ENCODE data around the gene MFAP4.
A peak's percentile ranks its signal among the peaks of the same experiment; 100 is the strongest.

Gene MFAP4

GRCh38 chr17:19346351-19347255, 40.4 kb downstream of the MFAP4 start:
- DNase-seq = no peak

- DNase-seq = no peak
Observed at GRCh38 chr17:19345486-19346350, 41.3 kb downstream of the MFAP4 start.

- no peak for DNase-seq
Observed at GRCh38 chr17:19345067-19345460, 41.9 kb downstream of the MFAP4 start.

GRCh38 chr17:19344311-19345066, 42.5 kb downstream of the MFAP4 start:
- no peak for DNase-seq

GRCh38 chr17:19343671-19344151, 43.3 kb downstream of the MFAP4 start:
- DNase-seq = no peak

- DNase-seq = no peak
Observed at GRCh38 chr17:19343256-19343630, 43.7 kb downstream of the MFAP4 start.

DNA sequence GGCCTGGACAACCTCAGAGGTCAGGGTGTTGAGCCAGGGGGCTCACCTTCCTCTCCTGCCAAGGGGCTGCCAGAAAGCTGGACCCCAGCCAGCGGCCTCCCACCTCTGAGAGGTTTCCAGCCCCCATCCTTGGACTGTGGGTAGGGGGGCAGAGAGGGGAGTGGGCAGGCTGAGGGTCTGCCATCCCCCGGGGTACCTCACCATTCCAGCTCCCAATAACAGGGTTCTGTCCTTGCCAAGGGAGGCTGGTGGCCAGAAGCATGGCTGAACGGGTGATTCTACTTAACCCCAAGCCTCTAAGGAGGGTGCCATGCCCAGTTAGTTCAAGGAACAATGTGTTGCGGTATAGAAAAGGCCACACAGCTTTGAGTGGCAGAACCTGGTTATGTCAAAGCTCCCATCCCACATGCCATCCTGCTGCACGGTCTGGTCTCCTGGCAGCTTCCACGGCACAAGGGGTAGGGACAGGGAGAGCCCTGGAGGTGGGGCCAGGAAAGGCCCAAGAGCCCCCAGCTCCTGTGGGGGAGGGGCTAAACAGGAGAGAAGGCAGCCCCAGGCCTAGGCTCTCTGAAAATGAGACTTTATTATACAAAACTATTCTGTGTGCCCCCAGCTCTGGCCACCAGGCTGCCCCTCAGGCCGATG, 44.3 kb downstream of the MFAP4 start:
- DNase-seq = no peak

DNA sequence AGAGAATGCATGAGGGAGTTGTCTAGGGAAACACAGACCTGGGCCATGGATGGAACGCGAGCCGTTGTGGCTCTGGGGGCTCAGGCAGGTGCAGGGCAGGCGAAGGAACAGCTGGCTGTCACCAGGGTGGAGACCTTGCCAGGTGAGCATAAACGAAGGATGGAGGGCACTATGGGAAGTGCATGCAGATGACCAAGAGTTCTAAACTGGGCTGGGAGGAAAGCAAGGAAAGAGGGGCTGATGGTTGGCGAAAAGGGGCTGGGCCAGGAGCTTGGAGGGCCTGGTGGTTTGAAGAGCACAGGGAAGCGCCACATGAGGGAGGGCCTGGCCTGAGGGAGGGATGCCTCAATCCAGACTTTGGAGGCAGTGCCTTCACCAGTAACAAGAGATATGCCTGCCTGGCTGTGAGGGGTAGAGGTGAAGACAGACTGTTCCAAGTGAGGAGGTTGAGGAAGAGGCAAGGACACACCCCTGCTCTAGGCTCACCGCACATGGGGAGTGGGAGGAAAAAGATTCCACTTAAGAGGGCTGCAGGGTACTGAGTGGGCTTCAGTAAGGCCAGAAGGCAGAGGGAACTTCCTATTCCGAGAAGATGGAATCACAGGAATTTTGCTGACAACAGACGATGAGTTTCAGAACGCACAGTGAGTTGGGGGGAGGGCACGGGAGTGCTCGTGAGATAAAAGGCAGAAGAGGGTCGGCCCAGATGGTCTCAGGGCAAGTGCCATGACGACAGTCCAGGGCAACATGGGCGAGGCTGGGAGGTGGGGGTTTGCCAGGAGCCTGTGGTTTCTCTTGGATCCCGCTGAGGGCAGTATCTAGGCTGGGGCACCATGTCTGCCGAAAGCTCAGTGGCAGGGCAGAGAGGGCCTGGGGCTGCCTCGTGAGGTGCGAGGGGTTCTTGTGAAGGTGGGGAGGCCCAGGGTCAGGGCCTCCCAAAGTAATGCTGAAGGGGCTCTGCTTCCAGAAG, 45.1 kb downstream of the MFAP4 start:
- no peak for DNase-seq

GRCh38 chr17:19341211-19341631, 45.8 kb downstream of the MFAP4 start:
- no peak for DNase-seq

- DNase-seq = no peak
Observed at GRCh38 chr17:19339341-19339815, 47.6 kb downstream of the MFAP4 start.

DNA sequence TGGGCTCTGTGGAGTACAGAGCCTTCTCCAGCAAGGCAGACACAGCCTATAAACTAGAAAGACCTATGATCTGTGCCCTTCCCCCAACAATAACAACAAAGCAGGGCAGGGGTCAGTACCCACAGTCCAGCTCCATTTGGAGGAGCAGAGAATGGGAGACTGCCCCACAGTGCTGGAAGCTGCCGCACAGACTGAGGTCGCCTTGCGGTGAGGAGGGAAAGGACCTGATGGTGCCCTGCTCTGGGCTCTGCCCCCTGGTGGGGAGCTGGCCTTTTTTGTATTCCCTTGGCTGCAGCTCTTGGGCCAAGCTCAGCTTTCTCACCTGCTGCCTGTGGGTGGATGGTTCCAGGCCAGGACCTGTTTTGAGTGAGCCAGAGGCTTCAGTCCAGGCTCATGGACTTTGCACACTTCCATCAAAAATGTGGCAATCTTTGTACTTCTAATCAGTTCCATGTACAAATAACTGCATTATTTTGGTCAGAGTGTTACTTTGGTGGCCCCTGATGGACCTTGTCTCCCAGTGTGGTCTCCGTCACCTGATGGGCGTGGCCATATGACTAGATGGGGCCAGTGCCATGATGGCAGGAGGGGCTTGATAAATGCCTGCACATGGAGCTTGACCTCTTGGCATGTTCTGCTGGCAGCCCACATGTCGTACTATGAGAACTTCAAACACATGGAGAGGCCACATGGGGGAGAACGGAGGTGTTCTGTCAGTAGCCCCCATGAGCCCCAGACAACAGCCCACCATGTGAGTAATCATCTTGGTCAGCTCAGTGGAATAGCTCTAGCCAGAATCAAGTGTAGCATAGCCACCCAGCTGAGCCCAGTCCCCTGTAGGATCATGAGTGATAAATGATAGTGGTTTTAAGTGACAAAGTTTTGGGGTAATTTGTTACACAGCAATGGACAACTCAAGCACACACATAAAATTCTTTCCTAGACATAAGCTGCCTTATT, 48.7 kb downstream of the MFAP4 start:
- peak; percentile 66 for DNase-seq

DNA sequence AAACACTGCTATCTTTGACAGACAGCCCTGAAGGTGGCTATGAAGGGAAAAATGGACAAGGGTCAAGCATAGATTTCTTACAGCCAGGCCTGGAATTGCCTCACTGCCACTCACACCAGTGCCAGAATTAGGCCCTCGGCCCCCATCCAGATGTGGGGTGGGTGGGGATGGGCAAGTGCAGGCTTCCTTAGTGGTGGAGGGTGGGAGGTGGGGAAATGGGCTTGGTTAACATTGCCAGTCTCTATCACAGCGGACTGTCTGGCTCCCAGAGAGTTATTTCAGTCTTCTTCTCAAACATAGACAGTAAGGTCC, 49.3 kb downstream of the MFAP4 start:
- DNase-seq = no peak

- DNase-seq = no peak
Observed at GRCh38 chr17:19336938-19337711, 49.9 kb downstream of the MFAP4 start.

DNA sequence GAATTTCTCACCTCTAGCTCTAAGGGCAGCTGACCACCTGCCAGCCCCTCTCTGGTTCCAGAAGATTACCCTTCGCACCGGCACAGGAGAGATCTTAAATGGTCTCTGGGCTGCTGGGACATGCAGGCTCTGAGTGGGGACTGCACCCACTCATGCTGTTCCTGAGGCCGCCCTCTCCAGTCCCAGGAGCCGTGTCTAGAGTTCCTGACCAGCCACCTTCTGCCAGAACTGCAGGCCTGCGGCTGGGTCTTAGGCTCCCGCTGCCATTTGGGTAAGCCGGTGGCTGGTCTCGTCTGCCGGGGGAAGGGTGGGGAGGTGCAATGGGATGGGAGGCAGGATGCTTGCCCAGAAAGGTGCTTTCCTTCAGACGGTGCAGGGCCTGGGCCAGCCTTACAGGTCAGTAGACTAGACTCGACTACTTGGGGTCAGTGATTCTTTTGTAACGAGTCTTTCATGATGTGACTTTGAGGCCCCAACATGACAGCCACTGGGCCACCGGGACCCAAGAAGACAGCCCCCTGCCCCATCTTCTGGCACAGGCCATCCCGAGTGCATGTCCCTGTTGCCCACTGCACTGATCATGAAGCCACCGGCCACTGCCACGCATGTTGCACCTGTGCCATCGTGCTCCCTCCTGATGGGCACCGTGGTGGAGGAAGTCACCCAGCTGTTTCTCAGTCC, 50.9 kb downstream of the MFAP4 start:
- no peak for DNase-seq

- DNase-seq = no peak
Observed at GRCh38 chr17:19334331-19334730, 52.7 kb downstream of the MFAP4 start.

- DNase-seq = no peak
Observed at GRCh38 chr17:19333736-19334290, 53.2 kb downstream of the MFAP4 start.

Data from CD4-positive, alpha-beta T cell treated with Interleukin-17A for 1 hour (primary cell).